ENCODE results near the gene XCL1.
"Not testable (repeated sequence)": the region's sequence is repeated elsewhere in the genome, so short reads cannot be mapped to it uniquely, and the experiment has no call there.

XCL1 gene

DNA sequence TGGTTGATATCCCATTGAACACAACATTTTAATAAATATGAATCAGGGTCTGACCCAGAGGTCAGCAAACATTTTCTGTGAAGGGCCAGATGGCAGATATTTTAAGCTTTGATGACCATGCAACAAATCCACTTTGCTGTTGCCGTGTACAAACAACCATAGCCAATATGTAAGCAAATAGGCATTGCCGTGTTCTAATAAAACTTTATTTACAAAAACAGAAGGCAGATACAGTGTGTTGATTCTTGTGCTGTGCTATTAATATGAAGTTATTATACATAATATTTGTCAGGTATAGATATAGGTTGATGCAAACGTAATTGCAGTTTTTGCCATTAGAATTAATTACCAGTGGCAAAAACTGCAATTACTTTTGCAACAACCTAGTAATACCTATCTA, 8.8 kb upstream of the XCL1 start:
- no peak for DNase-seq (ENCODE audit: low spot score)

DNA sequence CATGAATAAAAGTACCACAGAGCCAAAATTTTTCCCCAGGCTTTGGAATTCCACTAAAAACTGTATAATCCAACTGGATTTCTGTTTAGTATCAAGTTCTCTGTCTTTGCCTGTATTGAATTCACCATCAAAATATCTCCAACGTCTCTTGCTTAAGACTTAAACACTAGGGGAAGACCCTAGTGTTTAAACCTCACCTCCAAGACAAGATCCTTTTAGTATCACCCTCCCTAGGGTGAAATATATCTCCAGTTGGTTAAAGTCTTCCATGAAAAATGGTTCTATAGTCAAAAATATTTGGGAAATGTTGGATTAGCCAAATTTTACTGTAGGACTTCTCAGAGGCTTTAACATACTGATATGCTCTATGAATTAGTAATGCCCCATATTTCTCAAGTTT, 8.1 kb upstream of the XCL1 start:
- no peak for DNase-seq (ENCODE audit: low spot score)

- DNase-seq (ENCODE audit: low spot score): no peak
These were observed 5.8 kb upstream of the XCL1 start for GRCh38 chr1:168570652-168571051.

DNA sequence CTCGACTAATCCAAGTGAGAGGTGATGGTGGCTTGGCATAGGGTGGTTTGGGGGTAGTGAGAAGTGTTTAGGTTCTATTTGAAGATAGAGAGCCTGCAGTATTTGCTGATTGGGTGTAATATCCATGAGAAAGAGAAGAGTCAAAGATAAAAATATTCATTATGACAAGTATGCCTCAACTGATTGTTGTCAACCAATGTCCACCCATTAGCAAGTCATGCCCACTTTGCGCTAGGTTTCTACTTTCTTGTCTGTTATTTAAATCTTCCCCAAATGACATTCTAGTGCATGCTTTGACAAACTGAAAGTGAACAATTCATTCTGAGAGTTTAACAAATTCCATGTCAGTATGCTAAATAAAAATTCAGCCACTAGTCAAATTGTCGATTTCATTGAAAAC, 3.8 kb upstream of the XCL1 start:
- DNase-seq (ENCODE audit: low spot score): no peak

DNA sequence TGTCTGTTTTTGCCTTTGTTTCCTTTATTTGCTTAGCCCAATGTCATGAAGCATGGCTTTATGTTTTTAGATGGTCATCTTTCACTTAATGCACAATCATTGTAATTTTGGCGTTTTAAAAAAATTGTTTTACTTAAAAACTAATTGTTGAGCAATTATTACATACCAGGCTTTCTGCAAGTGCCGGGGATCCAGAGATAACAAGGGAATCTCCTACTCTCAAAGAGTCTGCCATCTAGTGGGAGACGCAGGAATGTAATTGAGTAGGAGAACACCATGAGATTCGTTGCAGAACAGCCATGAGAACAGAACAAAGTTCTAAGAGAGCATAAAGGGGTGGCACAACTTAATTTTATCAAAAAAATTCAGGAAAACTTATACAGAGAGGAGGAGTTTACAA, 2.2 kb upstream of the XCL1 start:
- not testable (repeated sequence) for DNase-seq (ENCODE audit: low spot score)

DNA sequence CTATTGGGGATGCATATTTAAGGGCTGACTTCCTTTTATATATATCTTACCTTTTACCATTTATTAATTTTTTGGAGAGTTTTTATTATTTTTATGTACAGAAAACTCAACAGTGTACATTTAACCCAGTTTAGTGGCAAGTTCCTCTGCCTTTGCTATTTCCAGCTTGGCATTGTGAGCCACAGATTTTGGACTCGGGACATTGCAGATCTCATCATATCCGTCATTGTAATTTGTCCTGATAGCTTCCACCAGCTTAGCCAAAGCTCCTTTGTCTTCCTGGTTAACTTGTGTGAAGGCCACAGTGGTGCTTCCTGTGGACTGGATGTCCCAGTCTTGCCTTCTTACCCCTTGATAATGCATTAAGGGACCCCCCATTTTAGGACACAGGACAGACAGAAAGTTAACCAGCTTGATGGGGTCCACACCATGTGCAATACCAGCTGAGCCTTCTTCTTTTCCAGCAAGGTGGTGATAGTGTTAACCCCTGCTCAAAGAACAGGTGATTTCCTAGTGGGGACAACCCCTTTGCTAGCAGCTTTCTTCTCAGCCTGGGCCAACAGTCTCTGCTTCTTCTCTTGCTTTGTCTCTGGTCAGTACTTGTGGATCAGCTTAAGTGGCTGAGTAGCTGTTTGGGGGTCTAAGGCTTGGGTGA, 2.3 kb downstream of the XCL1 start:
- DNase-seq (ENCODE audit: low spot score): not testable (repeated sequence)

DNA sequence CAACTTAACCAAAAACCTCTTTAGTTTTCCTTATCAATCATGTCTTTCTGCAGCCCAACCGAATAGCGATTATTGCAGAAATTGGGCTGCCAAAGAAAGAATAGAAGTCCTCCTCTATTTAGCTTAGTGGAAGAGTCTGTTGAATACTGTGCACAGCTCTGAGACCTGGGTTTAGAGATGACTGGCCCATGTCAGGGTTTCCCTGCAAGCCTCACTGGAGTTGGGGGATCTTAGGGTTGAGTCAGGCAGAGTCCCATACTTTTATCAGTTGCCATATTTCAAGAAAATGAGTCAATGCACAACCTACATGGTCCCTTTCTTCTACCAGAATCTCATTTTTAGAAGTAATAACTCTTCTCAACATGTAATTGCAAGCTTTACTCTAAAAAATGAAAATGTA, 3.9 kb downstream of the XCL1 start:
- not testable (repeated sequence) for DNase-seq (ENCODE audit: low spot score)

DNA sequence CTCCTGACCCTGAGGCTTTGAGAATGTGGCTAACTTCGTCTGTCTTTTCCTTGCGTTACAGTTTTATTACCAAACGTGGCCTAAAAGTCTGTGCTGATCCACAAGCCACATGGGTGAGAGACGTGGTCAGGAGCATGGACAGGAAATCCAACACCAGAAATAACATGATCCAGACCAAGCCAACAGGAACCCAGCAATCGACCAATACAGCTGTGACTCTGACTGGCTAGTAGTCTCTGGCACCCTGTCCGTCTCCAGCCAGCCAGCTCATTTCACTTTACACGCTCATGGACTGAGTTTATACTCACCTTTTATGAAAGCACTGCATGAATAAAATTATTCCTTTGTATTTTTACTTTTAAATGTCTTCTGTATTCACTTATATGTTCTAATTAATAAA, 4.6 kb downstream of the XCL1 start:
- not testable (repeated sequence) for DNase-seq (ENCODE audit: low spot score)

GRCh38 chr1:168581817-168582572, 5.6 kb downstream of the XCL1 start:
- DNase-seq (ENCODE audit: low spot score): no peak

GRCh38 chr1:168582688-168583336, 6.4 kb downstream of the XCL1 start:
- no peak for DNase-seq (ENCODE audit: low spot score)

- no peak for DNase-seq (ENCODE audit: low spot score)
These were observed 7.2 kb downstream of the XCL1 start for GRCh38 chr1:168583571-168583970.

DNA sequence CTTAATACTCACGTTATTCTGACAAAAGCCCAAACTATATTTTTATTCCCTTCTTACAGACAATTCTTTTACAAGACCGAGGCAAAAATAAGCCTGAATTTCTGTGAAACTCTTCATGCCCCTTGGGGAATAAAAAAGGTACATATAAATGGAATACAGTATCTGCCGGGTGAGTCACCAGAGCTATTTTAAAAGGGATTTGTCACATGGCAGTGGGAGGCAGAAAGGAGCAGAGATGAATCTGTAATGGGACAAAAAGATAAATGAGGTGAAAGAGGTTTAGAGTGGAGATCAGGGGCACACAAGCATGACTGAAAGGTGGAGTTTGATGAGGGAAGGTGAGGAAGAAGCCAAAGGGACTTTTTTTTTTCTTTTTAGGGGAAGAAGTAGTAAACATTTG, 8.8 kb downstream of the XCL1 start:
- no peak for DNase-seq (ENCODE audit: low spot score)

GRCh38 chr1:168585937-168586336, 9.5 kb downstream of the XCL1 start:
- DNase-seq (ENCODE audit: low spot score): no peak

- DNase-seq (ENCODE audit: low spot score): no peak
These were observed 12.8 kb downstream of the XCL1 start for GRCh38 chr1:168589167-168589566.

GRCh38 chr1:168591066-168591465, 14.7 kb downstream of the XCL1 start:
- DNase-seq (ENCODE audit: low spot score): no peak

GRCh38 chr1:168591641-168592250, 15.3 kb downstream of the XCL1 start:
- no peak for DNase-seq (ENCODE audit: low spot score)

GRCh38 chr1:168595403-168595802, 19.0 kb downstream of the XCL1 start:
- DNase-seq (ENCODE audit: low spot score): not testable (repeated sequence)

DNA sequence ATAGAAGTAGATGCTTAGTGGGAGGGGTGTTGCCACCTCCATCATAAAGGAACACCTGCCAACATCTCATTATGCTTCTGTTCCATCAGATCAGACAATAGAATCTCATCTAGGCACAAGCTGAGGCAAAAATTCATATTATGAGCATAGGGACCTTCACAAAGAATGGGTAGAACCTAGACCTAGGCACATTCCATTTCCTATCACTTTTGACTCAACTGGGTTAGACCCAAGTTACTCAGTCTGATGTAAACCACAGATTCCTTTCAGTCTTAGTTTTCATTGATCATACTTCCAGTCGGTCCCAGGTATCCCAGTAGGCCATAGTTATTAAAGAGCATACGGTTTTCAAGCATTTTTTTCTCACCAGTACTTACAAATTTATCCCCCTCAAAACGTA, 21.7 kb downstream of the XCL1 start:
- no peak for DNase-seq (ENCODE audit: low spot score)

- no peak for DNase-seq (ENCODE audit: low spot score)
These were observed 22.5 kb downstream of the XCL1 start for GRCh38 chr1:168598892-168599291.

DNA sequence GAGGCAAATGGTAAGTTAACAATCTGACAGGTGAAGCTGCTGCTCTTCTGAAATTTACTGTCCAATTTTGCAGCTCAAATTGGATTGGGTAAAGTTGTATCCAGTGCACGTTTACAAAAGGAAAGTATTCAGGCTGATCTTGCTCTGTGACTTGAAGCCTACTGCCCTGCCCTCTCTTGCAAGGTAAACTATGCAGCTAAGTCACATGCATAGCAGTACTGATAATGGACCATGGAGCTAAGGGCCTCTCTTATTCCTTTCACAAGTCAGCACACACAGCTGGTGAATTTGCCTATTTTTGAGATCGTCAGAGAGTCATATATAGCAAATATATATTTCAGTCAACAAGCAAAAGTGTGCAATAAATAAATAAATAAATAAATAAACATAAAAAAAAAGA, 23.2 kb downstream of the XCL1 start:
- no peak for DNase-seq (ENCODE audit: low spot score)

DNA sequence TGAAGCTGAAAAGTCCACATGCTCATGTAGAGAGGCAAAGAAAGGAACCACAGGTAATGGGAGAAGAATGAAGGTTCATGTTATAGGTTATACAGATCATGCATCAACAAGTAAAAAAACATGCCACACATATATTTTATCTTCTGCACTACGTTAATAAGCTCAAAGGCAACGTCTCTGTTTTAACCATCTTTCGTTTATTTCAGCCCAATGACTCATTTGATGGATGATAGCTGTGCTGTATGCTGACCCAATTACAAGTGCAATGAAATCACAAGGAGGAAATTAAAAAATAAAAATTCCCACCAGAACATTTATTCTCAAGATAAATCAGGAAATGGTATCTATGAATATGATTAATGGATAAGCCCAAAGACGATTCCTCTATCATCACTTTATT, 24.6 kb downstream of the XCL1 start:
- DNase-seq (ENCODE audit: low spot score): no peak

DNA sequence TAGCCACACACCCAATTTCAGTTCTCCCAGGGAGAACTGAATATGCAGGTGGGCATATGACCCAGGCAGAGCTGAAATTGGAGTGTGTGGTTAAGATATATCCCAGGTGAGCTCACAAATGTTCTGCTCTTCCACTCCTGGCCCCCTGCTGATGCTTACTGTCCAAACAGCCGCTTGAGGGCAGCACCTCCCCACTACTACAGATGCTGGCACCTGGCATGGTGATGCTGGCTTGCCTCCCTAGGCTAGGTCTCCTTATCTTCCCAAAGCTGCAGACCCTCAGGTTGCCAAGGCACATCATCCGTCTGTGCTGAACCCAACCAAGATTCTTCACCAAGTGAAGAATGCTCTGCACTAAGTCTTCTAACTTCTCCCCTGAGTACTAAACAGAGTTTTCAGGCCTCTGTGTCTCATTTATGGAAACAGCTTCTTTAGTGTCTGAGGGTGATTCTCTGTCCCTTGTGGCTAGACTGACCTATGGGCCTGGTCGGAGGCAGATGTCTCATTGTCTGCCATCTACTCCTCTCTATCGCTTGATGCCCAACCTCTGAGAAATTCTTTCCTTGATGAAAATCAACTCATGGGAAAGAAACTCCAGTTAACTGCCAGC, 27.2 kb downstream of the XCL1 start:
- DNase-seq (ENCODE audit: low spot score): peak; percentile 26
